ENCODE results near the gene MARS1.
"Not testable (repeated sequence)": the region's sequence is repeated elsewhere in the genome, so short reads cannot be mapped to it uniquely, and the experiment has no call there.

DNA sequence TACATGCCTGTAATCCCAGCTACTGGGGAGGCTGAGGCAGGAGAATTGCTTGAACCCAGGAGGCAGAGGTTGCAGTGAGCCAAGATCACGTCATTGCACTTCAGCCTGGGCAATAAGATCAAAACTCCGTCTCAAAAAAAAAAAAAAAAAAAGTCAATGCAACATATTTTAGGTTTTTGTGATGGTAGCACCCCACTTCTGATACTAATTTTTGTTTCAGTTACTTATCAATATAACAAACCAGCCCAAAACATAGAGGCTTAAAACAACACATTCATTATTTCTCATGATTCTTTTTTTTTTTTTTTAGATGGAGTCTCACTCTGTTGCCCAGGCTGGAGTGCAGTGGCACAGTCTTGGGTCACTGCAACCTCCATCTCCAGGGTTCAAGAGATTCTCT lies 46.5 kb upstream of the MARS1 start:
- TF ChIP-seq, protein P1, sequence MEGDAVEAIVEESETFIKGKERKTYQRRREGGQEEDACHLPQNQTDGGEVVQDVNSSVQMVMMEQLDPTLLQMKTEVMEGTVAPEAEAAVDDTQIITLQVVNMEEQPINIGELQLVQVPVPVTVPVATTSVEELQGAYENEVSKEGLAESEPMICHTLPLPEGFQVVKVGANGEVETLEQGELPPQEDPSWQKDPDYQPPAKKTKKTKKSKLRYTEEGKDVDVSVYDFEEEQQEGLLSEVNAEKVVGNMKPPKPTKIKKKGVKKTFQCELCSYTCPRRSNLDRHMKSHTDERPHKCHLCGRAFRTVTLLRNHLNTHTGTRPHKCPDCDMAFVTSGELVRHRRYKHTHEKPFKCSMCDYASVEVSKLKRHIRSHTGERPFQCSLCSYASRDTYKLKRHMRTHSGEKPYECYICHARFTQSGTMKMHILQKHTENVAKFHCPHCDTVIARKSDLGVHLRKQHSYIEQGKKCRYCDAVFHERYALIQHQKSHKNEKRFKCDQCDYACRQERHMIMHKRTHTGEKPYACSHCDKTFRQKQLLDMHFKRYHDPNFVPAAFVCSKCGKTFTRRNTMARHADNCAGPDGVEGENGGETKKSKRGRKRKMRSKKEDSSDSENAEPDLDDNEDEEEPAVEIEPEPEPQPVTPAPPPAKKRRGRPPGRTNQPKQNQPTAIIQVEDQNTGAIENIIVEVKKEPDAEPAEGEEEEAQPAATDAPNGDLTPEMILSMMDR (IDR thresholded peaks at IDR 0.05) = not testable (repeated sequence)
- TF ChIP-seq ZFX (IDR thresholded peaks at IDR 0.05; ENCODE audit: borderline replicate concordance) = not testable (repeated sequence)

All from 22Rv1 (cell line).